IgD-negative memory B cell (primary cell): ENCODE data around the gene HS3ST3A1. TPM values are rescaled to one million over a fixed set of nuclear protein-coding genes. Genes with fewer than 3 reads are reported as not detected.

ENCODE experiments used
- H3K27ac Mint-ChIP-seq, 3 donors: one replicate each; pipeline ENCODE4 v1.8.0; 2020 to 2022; ENCODE audit warnings: mild to moderate bottlenecking in 3 of 3, mixed read lengths in 3 of 3, moderate library complexity in 1 of 3
- H3K27me3 Mint-ChIP-seq: one replicate; pipeline ENCODE4 v1.8.0; 2021; ENCODE audit warnings: mixed read lengths
- H3K36me3 Mint-ChIP-seq: one replicate; pipeline ENCODE4 v1.8.0; 2020; ENCODE audit warnings: mild to moderate bottlenecking, mixed read lengths
- H3K4me1 Mint-ChIP-seq, 3 donors: one replicate each; pipeline ENCODE4 v1.8.0; 2020 to 2022; ENCODE audit warnings: mixed read lengths in 3 of 3, mild to moderate bottlenecking in 1 of 3
- H3K4me3 Mint-ChIP-seq, 4 donors: one replicate each; pipeline ENCODE4 v1.8.0; 2020 to 2022; ENCODE audit warnings: mild to moderate bottlenecking in 4 of 4, mixed read lengths in 4 of 4, moderate library complexity in 3 of 4
- H3K9me3 Mint-ChIP-seq, 3 donors: one replicate each; pipeline ENCODE4 v1.8.0; 2020 to 2021; ENCODE audit warnings: mixed read lengths in 3 of 3, mild to moderate bottlenecking in 1 of 3
- polyA plus RNA-seq: library from polyadenylated mRNA; unstranded; fragments of 300-500 nt; fragmentation: Illumina TruSeq; gene quantifications from one replicate; pipeline ENCODE4 v1.2.3, GENCODE V29; 2021

HS3ST3A1 gene
- polyA plus RNA-seq, 1 donor from 2014 or later: 0.44 TPM

- Mint-ChIP-seq H3K27me3 (peaks cover 5% of the 10 kb centered on the region), H3K4me3 (no peak overlapping the region), H3K4me1 (no peaks in the 10 kb centered on the region), H3K9me3 (no peaks in the 10 kb centered on the region), H3K36me3 (no peaks in the 10 kb centered on the region), H3K27ac (no peak overlapping the region)
Observed at GRCh38 chr17:13616031-13616430, 14.3 kb upstream of the HS3ST3A1 start.

- H3K36me3 Mint-ChIP-seq: no peaks in the 10 kb centered on the region
- H3K4me3 Mint-ChIP-seq: no peak overlapping the region
- H3K27ac Mint-ChIP-seq: no peak overlapping the region
- peaks cover 5% of the 10 kb centered on the region for H3K27me3 Mint-ChIP-seq
- no peaks in the 10 kb centered on the region for H3K4me1 Mint-ChIP-seq
- H3K9me3 Mint-ChIP-seq: no peaks in the 10 kb centered on the region
Observed at GRCh38 chr17:13609941-13610340, 8.2 kb upstream of the HS3ST3A1 start.

- Mint-ChIP-seq H3K36me3 (peaks cover 3% of the 10 kb centered on the region), H3K9me3 (no peaks in the 10 kb centered on the region), H3K4me3 (no peak overlapping the region), H3K27me3 (peaks cover 24% of the 10 kb centered on the region), H3K27ac (no peak overlapping the region), H3K4me1 (peaks cover 2 to 10% (median 2%) of the 10 kb centered on the region in 3 donors)
Observed at GRCh38 chr17:13601322-13601775, 380 bp downstream of the HS3ST3A1 start.

DNA sequence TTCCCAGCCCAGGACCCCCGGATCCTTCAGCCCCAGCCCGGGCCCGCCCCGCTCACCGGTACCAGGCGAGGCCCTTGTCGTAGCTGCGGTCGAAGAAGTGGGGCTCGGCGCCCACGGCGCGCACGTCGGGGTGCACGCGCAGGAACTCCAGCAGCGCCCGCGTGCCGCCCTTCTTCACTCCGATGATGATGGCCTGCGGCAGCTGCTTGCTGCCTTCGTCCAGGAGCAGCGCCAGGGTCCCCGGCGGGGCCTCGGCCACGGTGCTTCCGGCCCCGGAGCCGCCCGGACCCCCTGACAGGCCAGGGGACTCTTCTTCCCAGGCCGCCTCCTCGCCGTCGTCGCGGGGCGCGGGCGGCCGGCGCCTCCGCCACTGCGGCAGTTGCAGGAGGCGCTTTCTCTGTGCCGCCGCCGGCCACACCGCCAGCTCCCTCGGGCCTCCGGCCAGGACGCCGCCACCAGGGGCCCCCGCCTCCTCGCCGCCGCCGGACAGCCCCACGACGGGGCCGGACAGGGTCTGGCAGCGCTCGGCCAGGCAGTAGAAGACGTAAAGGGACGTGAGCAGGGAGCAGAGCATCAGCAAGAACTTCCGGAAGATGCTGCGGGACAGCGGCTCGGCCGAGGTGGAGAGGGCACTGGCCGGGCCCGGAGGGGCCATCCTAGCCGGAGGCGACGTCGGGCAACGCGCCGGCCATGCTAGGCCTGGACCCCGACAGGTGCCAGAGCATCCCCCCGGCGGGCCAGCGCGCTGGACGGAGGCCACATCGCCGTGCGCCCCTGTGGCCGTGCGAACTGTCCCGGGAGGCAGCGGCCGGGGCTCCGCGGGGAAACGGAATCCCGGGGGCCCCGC, 1.0 kb downstream of the HS3ST3A1 start:
- Mint-ChIP-seq H3K4me3 (no peak overlapping the region), H3K27ac (no peak overlapping the region)

DNA sequence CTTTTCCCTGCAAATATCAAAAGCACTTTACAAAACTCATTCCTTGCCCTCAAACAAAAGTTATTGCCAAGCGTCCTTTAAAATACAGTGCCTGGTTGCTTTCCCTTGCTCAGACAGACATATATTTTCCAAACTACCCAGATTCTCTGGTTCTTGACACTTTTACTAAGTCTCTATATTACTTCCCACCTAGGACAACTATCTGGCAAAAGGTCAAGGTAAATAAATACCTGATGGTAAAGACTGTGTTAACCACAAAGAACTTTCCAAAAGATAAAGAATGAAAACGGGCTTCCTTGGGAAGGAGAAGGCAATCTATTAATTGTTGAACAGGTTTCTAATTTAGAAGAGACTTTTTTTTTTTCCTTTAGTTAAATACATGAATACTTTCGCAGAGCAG, 1.9 kb downstream of the HS3ST3A1 start:
- peaks cover 28% of the 10 kb centered on the region for H3K27me3 Mint-ChIP-seq
- H3K9me3 Mint-ChIP-seq: no peaks in the 10 kb centered on the region
- H3K36me3 Mint-ChIP-seq: peaks cover 3% of the 10 kb centered on the region
- peaks cover 2 to 10% (median 3%) of the 10 kb centered on the region in 3 donors for H3K4me1 Mint-ChIP-seq
- no peak overlapping the region for H3K4me3 Mint-ChIP-seq
- no peak overlapping the region for H3K27ac Mint-ChIP-seq

More for the DNA sequence above, 1.0 kb downstream of the HS3ST3A1 start:
- H3K27me3 Mint-ChIP-seq: peaks cover 27% of the 10 kb centered on the region
- H3K4me1 Mint-ChIP-seq: peaks cover 2 to 10% (median 2%) of the 10 kb centered on the region in 3 donors
- H3K36me3 Mint-ChIP-seq: peaks cover 3% of the 10 kb centered on the region
- H3K9me3 Mint-ChIP-seq: no peaks in the 10 kb centered on the region

- Mint-ChIP-seq H3K4me3 (no peak overlapping the region), H3K27me3 (peaks cover 29% of the 10 kb centered on the region), H3K4me1 (peaks cover 2 to 10% (median 4%) of the 10 kb centered on the region in 3 donors), H3K9me3 (no peaks in the 10 kb centered on the region), H3K36me3 (peaks cover 3% of the 10 kb centered on the region), H3K27ac (no peak overlapping the region)
Observed at GRCh38 chr17:13599168-13599577, 2.6 kb downstream of the HS3ST3A1 start.

- H3K4me1 Mint-ChIP-seq: peaks cover 2 to 10% (median 4%) of the 10 kb centered on the region in 3 donors
- no peak overlapping the region for H3K27ac Mint-ChIP-seq
- H3K4me3 Mint-ChIP-seq: no peak overlapping the region
- H3K36me3 Mint-ChIP-seq: peaks cover 3% of the 10 kb centered on the region
- no peaks in the 10 kb centered on the region for H3K9me3 Mint-ChIP-seq
- peaks cover 28% of the 10 kb centered on the region for H3K27me3 Mint-ChIP-seq
Observed at GRCh38 chr17:13598353-13599167, 3.2 kb downstream of the HS3ST3A1 start.

DNA sequence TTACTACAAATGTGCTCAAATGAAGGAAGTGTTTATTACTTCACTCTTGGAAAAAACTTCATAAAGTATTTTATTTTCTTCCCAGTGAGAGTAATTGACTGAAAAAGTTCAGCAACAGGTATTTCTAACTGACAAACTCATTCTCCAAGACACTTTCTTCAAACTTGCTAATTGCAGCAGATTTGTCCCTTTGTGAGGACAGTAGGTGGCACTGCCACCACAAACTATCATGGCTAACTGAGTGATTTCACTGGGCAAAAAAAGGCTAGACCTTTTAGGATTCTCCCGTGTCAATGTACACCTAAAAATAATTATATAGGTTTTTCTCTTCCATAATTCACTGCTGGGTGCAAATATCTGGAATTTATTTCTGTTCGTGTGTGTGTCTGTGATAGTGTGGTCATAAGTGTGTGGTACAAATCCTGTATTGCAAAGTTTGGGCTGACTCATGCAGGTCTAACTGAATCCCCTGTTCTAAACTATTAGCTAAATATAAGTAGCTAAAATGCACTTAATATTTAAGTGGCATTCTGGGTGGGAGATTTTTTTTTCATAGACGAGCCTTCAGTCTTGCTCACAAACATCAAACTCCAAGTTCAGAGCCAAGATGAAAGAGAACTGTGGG, 3.9 kb downstream of the HS3ST3A1 start:
- Mint-ChIP-seq H3K36me3 (peaks cover 3% of the 10 kb centered on the region), H3K27ac (no peak overlapping the region), H3K9me3 (no peaks in the 10 kb centered on the region), H3K4me1 (peaks cover 3 to 10% (median 4%) of the 10 kb centered on the region in 3 donors), H3K27me3 (peaks cover 22% of the 10 kb centered on the region), H3K4me3 (no peak overlapping the region)

GRCh38 chr17:13596241-13596923, 5.3 kb downstream of the HS3ST3A1 start:
- Mint-ChIP-seq H3K4me3 (no peak overlapping the region), H3K4me1 (peaks cover 1 to 3% (median 1%) of the 10 kb centered on the region in 3 donors), H3K36me3 (no peaks in the 10 kb centered on the region), H3K27ac (no peak overlapping the region), H3K9me3 (no peaks in the 10 kb centered on the region), H3K27me3 (peaks cover 15% of the 10 kb centered on the region)

DNA sequence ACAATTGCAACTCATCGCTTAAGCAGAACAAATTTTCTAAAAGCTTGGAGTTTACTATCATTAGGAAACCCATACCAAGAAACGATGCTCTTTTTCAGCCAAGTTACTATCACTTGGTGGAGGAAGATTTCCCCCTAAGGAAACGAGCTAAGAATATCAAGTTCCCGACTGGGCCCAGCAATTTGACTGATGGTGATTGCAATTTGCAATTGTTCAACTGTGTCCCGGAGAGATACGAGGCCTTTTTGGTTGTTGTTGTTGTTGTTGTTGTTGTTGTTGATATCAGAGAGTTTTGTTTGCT, 6.2 kb downstream of the HS3ST3A1 start:
- no peaks in the 10 kb centered on the region for H3K36me3 Mint-ChIP-seq
- no peak overlapping the region for H3K4me3 Mint-ChIP-seq
- no peak overlapping the region for H3K27ac Mint-ChIP-seq
- no peaks in the 10 kb centered on the region for H3K9me3 Mint-ChIP-seq
- peaks cover 15% of the 10 kb centered on the region for H3K27me3 Mint-ChIP-seq
- H3K4me1 Mint-ChIP-seq: peaks cover 1 to 3% (median 1%) of the 10 kb centered on the region in 3 donors

DNA sequence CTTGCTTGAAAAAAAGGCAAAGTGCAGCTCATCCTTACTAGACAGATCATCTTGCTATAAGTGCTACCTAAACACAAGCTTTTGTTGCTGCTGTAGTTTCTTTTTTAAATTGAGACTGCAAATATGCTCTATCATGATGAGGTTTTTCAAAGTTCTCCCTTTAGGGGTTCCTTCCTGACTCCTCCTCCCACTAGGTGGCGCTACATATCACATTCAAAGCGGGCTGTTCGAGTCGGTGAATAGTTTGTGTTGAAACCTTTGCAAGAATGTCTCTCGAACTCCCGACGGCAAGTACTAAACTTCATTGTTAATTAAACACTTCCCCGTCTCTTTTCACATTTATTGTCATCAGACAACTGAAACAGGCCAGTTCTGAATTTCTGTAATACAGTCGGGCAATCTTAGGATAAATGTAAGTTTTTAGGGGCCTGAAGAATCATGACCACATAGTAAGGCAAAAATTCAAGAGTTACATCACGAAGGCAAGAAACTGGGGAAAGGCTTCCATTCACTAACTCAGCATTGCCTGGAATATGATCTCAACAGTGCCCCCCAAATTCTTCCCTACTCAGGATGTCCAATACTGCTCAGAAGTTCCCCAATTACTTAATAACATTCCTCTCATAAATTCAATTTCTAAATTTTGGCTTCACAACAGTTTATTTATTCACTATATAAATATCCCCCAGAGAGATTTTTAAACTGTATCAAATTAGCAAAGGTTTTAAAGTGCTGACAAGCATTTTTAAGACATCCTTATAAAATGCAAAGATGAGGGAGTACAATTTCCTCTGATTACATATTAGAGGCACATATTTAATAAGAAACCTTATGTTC, 6.7 kb downstream of the HS3ST3A1 start:
- no peak overlapping the region for H3K27ac Mint-ChIP-seq
- peaks cover 1 to 2% (median 1%) of the 10 kb centered on the region in 3 donors for H3K4me1 Mint-ChIP-seq
- peaks cover 13% of the 10 kb centered on the region for H3K27me3 Mint-ChIP-seq
- no peak overlapping the region for H3K4me3 Mint-ChIP-seq
- H3K9me3 Mint-ChIP-seq: no peaks in the 10 kb centered on the region
- no peaks in the 10 kb centered on the region for H3K36me3 Mint-ChIP-seq

GRCh38 chr17:13594310-13594709, 7.4 kb downstream of the HS3ST3A1 start:
- Mint-ChIP-seq H3K4me3 (no peak overlapping the region), H3K9me3 (no peaks in the 10 kb centered on the region), H3K27me3 (peaks cover 8% of the 10 kb centered on the region), H3K4me1 (peaks cover 0 to 1% (median 1%) of the 10 kb centered on the region in 3 donors), H3K27ac (no peak overlapping the region), H3K36me3 (no peaks in the 10 kb centered on the region)

DNA sequence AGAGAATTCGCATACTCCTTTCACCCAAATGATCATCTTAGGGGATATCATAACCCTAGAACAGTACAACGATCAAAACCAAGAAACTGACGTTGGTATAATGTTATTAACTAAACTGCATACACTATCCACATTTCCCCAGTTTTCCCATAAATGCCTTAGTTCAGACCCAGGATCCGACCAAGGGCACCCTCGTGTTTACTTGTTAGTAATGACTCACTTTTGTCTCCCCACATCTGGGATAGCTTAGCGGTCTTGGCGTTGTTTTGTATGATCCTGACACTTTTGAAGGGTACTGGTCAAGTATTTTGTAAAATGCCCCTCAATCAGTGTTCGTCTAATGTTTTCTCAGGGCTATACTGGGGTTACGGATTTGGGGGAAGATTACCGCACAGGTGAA, 8.0 kb downstream of the HS3ST3A1 start:
- Mint-ChIP-seq H3K27me3 (peaks cover 8% of the 10 kb centered on the region), H3K9me3 (no peaks in the 10 kb centered on the region), H3K27ac (no peak overlapping the region)

More for the DNA sequence above, 8.0 kb downstream of the HS3ST3A1 start:
- Mint-ChIP-seq H3K4me3 (no peak overlapping the region), H3K4me1 (peaks cover 0 to 1% (median 1%) of the 10 kb centered on the region in 3 donors), H3K36me3 (no peaks in the 10 kb centered on the region)
